Measurements from ENCODE around the gene PRTG. TPM values are rescaled to one million over a fixed set of nuclear protein-coding genes. Genes with fewer than 3 reads are reported as not detected.

PRTG gene
- total RNA-seq, 4 donors from 2014 or later = 0.05 to 2.0 (median 0.65) TPM

- Histone ChIP-seq H3K4me1 (peaks cover 0 to 3% of the 10 kb centered on the region in 2 donors), H3K36me3 (no peaks in the 10 kb centered on the region), H3K9me3 (no peaks in the 10 kb centered on the region), H3K27me3 (no peaks in the 10 kb centered on the region), H3K27ac (no peak overlapping the region), H3K4me3 (no peak overlapping the region)
- ATAC-seq (no peak), DNase-seq (no peak)
- in situ Hi-C loops (cut with MboI; ENCODE audit: low sequenced_read_pairs in 4 of 4) = no loop called here
- intact Hi-C loops (cut with DNase I; ENCODE audit: low total_unique reads) = no loop called here
- TF ChIP-seq POLR2A (IDR thresholded peaks at IDR 0.05) = no peak
- TF ChIP-seq, protein P1, sequence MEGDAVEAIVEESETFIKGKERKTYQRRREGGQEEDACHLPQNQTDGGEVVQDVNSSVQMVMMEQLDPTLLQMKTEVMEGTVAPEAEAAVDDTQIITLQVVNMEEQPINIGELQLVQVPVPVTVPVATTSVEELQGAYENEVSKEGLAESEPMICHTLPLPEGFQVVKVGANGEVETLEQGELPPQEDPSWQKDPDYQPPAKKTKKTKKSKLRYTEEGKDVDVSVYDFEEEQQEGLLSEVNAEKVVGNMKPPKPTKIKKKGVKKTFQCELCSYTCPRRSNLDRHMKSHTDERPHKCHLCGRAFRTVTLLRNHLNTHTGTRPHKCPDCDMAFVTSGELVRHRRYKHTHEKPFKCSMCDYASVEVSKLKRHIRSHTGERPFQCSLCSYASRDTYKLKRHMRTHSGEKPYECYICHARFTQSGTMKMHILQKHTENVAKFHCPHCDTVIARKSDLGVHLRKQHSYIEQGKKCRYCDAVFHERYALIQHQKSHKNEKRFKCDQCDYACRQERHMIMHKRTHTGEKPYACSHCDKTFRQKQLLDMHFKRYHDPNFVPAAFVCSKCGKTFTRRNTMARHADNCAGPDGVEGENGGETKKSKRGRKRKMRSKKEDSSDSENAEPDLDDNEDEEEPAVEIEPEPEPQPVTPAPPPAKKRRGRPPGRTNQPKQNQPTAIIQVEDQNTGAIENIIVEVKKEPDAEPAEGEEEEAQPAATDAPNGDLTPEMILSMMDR (IDR thresholded peaks at IDR 0.05 in 4 of 5, conservative IDR thresholded peaks at IDR 0.05 in 1 of 5) = no peak
Measured at GRCh38 chr15:55661428-55661827, 81.5 kb downstream of the PRTG start.

DNA sequence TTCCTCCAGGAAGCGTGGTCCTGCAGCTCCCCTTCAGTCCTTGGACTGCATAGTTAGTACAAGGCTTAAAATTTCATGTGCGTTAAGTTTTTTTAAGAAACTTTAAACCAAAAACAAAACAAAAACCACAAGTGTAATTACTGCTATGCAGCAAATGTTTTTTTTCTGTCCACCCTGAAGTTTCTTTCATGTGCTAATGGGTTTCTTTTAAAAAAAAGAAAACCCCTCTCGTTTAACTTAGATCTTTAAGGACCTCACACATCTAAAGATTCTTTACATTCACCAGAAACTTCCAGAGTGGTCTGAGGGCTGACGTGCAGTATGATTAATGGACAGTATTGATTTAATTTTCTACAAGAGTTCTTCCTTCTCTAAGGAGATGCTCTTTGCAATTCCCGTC is 82.8 kb downstream of the PRTG start:
- intact Hi-C loops (cut with DNase I; ENCODE audit: low total_unique reads) (no loop called here), in situ Hi-C loops (cut with MboI; ENCODE audit: low sequenced_read_pairs in 4 of 4) (no loop called here)
- ATAC-seq (no peak), DNase-seq (no peak)
- Histone ChIP-seq H3K9me3 (no peaks in the 10 kb centered on the region), H3K4me3 (no peak overlapping the region), H3K27ac (no peak overlapping the region), H3K4me1 (peaks cover 0 to 3% of the 10 kb centered on the region in 2 donors), H3K27me3 (no peaks in the 10 kb centered on the region), H3K36me3 (no peaks in the 10 kb centered on the region)
- TF ChIP-seq, protein P1 (IDR thresholded peaks at IDR 0.05 in 4 of 5, conservative IDR thresholded peaks at IDR 0.05 in 1 of 5) = no peak
- TF ChIP-seq POLR2A (IDR thresholded peaks at IDR 0.05) = no peak

GRCh38 chr15:55659481-55659880 is 83.5 kb downstream of the PRTG start:
- Histone ChIP-seq H3K4me1 (peaks cover 0 to 3% of the 10 kb centered on the region in 2 donors), H3K4me3 (no peak overlapping the region), H3K36me3 (no peaks in the 10 kb centered on the region), H3K27me3 (no peaks in the 10 kb centered on the region), H3K9me3 (no peaks in the 10 kb centered on the region), H3K27ac (no peak overlapping the region)
- intact Hi-C loops (cut with DNase I; ENCODE audit: low total_unique reads) = no loop called here
- DNase-seq (no peak), ATAC-seq (no peak)
- TF ChIP-seq, protein P1 (IDR thresholded peaks at IDR 0.05 in 4 of 5, conservative IDR thresholded peaks at IDR 0.05 in 1 of 5) = no peak
- no peak for TF ChIP-seq POLR2A (IDR thresholded peaks at IDR 0.05)
- in situ Hi-C loops (cut with MboI; ENCODE audit: low sequenced_read_pairs in 4 of 4) = loop anchor here in 2 of 4 donors (10.0 kb wide), 2 partner anchors 265 to 395 kb away; no protein-coding TSS in a partner anchor

DNA sequence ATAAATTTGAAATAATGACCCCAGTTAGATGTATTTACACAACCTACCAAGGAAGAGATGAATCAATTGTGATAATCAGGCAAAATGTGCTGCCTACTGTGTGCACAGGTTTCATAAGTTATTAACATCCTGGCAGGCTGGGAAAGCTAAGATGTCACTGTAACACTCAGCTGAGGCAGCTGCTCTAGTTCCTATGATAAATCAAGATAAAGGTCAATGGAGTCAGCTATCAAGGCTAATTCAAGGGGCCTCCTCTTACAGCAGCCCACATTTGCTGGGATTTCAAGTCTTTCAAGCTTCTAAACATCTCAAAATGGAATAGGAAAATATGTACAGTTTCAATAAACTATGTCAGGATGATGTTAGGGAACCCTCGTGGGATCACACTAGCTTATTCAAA is 84.1 kb downstream of the PRTG start:
- Histone ChIP-seq H3K4me1 (peaks cover 0 to 3% of the 10 kb centered on the region in 2 donors), H3K9me3 (no peaks in the 10 kb centered on the region), H3K4me3 (no peak overlapping the region), H3K27me3 (no peaks in the 10 kb centered on the region), H3K27ac (no peak overlapping the region), H3K36me3 (no peaks in the 10 kb centered on the region)
- in situ Hi-C loops (cut with MboI; ENCODE audit: low sequenced_read_pairs in 4 of 4) (loop anchor here in 2 of 4 donors (10.0 kb wide), 2 partner anchors 266 to 396 kb away; no protein-coding TSS in a partner anchor), intact Hi-C loops (cut with DNase I; ENCODE audit: low total_unique reads) (no loop called here)
- TF ChIP-seq, protein P1 (IDR thresholded peaks at IDR 0.05 in 4 of 5, conservative IDR thresholded peaks at IDR 0.05 in 1 of 5) = no peak
- no peak for TF ChIP-seq POLR2A (IDR thresholded peaks at IDR 0.05)
- no peak for ATAC-seq
- DNase-seq = no peak

GRCh38 chr15:55654561-55655031 is 88.4 kb downstream of the PRTG start:
- intact Hi-C loops (cut with DNase I; ENCODE audit: low total_unique reads) (no loop called here), in situ Hi-C loops (cut with MboI; ENCODE audit: low sequenced_read_pairs in 4 of 4) (loop anchor here in 2 of 4 donors (10.0 kb wide), 2 partner anchors 270 to 400 kb away; no protein-coding TSS in a partner anchor)
- DNase-seq = no peak
- no peak overlapping the region for H3K4me3 ChIP-seq
- H3K36me3 ChIP-seq = no peaks in the 10 kb centered on the region
- H3K9me3 ChIP-seq = no peaks in the 10 kb centered on the region
- TF ChIP-seq, protein P1 (IDR thresholded peaks at IDR 0.05 in 4 of 5, conservative IDR thresholded peaks at IDR 0.05 in 1 of 5) = no peak
- no peak for TF ChIP-seq POLR2A (IDR thresholded peaks at IDR 0.05)
- no peaks in the 10 kb centered on the region for H3K27me3 ChIP-seq
- peaks cover 0 to 3% of the 10 kb centered on the region in 2 donors for H3K4me1 ChIP-seq
- ATAC-seq = no peak
- no peak overlapping the region for H3K27ac ChIP-seq
